UCSD-AML1 (cell line): Measurements from ENCODE around the gene GTF3C2.
A peak's percentile ranks its signal among the peaks of the same experiment; 100 is the strongest.
"Not testable (repeated sequence)": the region's sequence is repeated elsewhere in the genome, so short reads cannot be mapped to it uniquely, and the experiment has no call there.

Source experiments
- DNase-seq: peaks from one replicate; lab custom pipeline; 2025; ENCODE audit not compliant: unreplicated experiment; lab: John Stamatoyannopoulos, UW

The GTF3C2 gene

GRCh38 chr2:27375513-27376099 lies 19.0 kb upstream of the GTF3C2 start:
- DNase-seq, result no peak

- DNase-seq, result no peak
Measured at GRCh38 chr2:27373567-27373966, 17.0 kb upstream of the GTF3C2 start.

DNA sequence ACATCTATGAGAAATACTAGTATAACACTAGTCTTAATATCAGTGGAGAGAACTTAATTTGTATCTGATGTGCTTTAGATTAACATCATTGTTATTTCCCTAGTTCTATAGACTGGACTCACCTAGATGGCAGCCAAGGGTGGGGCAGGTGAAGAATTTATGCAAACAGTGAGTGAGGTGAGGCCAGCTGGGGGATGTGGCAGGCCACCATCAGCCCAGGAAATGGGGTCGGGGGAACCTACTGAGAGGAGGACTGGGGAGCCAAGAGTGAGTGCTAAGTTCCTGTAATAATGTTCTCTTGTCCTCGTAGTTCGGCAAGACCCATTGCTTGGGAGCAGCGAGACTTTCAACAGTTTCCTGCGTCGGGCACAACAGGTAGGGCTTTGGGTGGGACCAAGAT lies 16.4 kb upstream of the GTF3C2 start:
- no peak for DNase-seq

- DNase-seq, result peak; percentile 43
Measured at GRCh38 chr2:27370816-27371620, 14.5 kb upstream of the GTF3C2 start.

GRCh38 chr2:27370026-27370815 lies 13.7 kb upstream of the GTF3C2 start, which contains the start of the genes EIF2B4 and SNX17:
EIF2B4 (minus strand) TSS chr2:27370338; CDS start chr2:27370314, 24 bp downstream.
SNX17 (plus strand) TSS chr2:27370616; CDS start chr2:27370744, 128 bp downstream.
- DNase-seq, result peak; percentile 99

GRCh38 chr2:27369471-27370025 lies 13.0 kb upstream of the GTF3C2 start:
- DNase-seq, result no peak

- DNase-seq, result no peak
Measured at GRCh38 chr2:27363933-27364332, 7.4 kb upstream of the GTF3C2 start.

DNA sequence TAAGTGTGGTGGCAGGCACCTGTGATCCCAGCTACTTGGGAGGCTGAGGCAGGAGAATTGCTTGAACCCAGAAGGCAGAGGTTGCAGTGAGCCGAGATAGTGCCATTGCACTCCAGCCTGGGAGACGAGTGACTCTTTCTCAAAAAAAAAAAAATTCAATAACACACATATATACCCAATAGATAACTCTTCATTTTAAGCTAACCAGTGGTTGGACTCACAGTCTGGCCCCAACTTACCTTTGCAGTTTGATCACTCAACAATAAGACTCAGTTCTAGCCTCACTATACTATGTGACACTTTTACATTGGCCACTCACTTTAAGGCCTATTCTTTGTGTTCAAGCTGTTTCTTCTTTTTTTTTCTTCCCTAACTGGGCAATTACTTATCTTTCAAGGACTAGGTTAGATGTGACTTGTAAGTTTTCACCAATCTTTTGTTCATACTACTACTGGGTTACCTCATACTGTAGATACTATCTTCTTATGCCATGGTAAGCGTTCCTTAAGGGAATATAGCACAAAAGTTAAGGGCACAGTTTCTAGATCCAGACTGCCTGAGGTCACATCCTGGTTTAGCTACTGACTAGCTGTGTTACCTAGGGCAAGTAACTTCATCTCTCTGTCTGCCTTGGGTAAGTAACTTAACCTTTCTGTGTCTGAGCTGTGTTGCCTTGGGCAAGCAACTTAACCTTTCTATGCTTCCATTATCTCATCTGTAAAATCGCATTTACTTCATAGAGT lies 6.3 kb upstream of the GTF3C2 start:
- no peak for DNase-seq

- peak; percentile 85 for DNase-seq
Measured at GRCh38 chr2:27356056-27356381, 545 bp downstream of the GTF3C2 start.

GRCh38 chr2:27354597-27354927 lies 2.0 kb downstream of the GTF3C2 start:
- no peak for DNase-seq

GRCh38 chr2:27353762-27354596 lies 2.6 kb downstream of the GTF3C2 start:
- no peak for DNase-seq

GRCh38 chr2:27353386-27353761 lies 3.2 kb downstream of the GTF3C2 start:
- not testable (repeated sequence) for DNase-seq

DNA sequence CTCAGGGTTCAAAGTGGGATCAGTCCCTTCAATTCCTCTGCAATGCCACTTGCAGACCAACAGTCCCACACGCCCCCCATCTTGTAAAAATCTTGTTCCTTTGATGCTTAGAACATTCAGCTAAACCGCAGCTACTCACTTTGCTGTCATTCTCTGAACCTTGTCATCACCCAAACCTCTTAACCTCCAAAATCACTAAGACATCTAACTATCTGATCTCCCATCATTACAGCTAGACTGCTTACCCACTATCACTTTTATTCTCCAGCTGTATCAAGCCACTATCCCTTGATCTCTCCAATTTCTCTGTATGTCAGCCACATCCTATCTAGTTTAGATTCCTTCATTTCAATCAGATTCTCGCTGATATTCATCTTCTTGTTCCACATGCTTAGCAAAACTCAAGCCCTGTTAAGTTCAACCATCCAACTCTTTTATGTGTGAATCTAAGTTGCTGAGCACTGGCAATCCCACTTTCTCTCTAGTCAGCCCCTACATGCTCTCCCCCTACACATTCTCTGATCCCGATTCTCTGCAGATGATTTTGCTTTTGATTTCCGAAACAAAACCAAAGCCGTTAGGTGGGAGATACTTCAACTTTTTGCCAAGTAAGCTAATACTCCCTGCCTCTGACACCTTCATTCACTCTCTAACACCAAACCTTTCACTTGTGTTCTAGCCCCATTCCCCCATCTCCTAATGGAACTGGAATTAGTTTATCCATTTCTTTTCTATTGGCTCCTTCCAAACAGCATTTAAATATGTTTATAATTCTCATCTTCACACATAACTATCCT lies 4.6 kb downstream of the GTF3C2 start:
- no peak for DNase-seq

DNA sequence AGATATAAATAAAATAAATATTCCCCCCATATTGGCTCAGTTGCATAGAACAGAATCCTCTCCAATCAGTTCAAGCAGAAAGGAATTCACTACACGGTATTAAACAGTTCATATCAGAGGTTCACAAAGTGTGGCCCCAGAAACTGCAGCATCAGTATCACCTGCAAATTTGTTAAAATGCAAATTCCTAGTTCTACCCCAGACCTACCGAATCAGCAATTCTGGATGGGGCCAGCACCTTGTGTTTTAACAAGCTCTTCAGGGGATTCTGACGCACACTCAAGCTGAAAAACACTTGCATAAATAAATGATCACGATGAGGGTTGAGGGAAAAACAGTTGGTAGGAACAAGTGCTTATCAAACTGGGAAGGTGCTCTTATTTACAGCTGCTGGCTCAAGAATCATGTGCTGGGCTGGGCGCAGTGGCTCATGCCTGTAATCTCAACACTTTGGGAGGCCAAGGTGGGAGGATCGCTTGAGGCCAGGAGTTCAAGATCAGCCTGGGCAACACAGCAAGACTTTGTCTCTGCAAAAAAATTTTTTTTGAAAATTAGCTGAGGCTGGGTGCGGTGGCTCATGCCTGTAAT lies 6.4 kb downstream of the GTF3C2 start:
- DNase-seq, result no peak

DNA sequence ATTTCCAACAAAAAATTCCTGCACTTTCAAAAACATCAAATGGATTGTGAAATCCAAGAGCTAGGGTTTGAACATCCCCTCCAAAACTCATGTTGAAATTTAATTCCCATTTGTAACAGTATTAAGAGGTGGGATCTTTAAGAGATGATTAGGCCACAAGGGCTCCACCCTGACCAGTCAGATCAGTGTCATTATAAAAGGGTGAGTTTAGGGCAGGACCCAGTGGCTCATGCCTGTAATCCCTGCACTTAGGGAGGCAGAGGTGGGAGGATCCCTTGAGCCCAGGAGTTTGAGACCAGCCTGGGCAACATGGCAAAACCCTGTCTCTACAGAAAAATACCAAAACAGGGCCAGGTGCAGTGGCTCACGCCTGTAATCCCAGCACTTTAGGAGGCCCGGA lies 8.9 kb downstream of the GTF3C2 start:
- DNase-seq, result no peak

- no peak for DNase-seq
Measured at GRCh38 chr2:27336173-27336572, 20.4 kb downstream of the GTF3C2 start.

GRCh38 chr2:27335311-27335710 lies 21.3 kb downstream of the GTF3C2 start:
- no peak for DNase-seq

- DNase-seq, result no peak
Measured at GRCh38 chr2:27324720-27325119, 31.8 kb downstream of the GTF3C2 start.
